Activated CD4-positive, CD25-positive, alpha-beta regulatory T cell treated with anti-CD3 and anti-CD28 coated beads, Interleukin-2, amount 50 U/mL, for 16 hours (primary cell): ENCODE measurements around the gene FAM177A1.
"Not testable (repeated sequence)": the region's sequence is repeated elsewhere in the genome, so short reads cannot be mapped to it uniquely, and the experiment has no call there.

Experiments used
- DNase-seq: peaks from one replicate; pipeline ENCODE4 v3.0.0-alpha.2; 2020; ENCODE audit warnings: low read depth, low spot score

Gene FAM177A1, protein sequence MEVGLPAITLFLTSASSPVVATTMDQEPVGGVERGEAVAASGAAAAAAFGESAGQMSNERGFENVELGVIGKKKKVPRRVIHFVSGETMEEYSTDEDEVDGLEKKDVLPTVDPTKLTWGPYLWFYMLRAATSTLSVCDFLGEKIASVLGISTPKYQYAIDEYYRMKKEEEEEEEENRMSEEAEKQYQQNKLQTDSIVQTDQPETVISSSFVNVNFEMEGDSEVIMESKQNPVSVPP

DNA sequence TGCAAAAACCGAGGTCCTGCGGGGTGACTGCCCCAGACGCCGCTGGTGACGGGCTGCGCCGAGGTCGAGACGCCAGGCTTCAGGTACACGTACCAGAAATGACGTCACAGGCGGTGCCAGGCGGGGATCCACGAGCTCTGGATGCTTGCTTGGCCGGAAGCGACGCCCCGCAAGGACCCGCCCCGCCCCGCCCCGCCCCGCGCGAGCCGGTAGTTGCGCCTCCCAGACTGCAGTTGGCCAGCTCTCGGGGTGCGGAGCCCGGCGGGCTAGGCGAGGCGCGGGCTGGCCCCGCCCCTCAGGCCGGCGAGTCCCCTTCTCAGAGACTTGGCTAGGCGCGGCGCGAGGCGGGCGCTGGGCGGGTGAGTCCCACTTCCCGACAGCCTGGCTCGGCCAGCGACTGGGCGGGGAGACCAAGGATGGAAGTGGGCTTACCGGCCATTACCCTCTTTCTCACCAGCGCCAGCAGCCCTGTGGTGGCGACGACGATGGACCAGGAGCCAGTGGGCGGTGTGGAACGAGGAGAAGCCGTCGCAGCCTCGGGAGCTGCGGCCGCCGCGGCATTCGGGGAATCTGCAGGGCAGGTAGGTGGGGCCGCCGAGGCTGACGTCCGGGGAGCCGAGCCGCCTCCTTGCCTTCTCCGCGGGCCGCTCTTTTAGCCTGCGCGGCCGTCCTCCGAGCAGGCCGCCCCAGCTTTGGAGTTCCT lies at the start of gene FAM177A1:
FAM177A1 (plus strand) TSS at position 225 of the 703 bp plus-strand sequence; CDS start at position 417, 192 bp downstream.
- peak; percentile 96 for DNase-seq

DNA sequence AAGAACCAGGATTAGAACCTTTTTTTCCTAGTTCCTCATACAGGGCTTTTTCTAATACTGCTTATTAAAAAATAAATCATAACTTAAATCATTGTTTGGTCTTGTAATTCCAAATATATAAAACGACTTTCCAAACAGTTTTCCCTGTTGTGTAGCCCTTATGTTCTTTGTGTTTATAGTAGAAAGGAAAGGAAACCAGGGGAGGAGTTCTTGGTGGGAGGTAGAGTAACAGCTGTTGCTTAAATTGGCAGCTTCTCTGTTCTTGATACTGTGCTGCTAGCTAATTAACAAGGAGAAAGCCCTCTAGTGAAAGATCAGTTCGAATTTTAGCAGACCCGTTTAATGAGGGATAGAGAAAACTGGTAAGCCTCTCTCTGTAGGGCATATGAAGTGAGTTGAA lies 48.3 kb upstream of the FAM177A1 start:
- no peak for DNase-seq

DNA sequence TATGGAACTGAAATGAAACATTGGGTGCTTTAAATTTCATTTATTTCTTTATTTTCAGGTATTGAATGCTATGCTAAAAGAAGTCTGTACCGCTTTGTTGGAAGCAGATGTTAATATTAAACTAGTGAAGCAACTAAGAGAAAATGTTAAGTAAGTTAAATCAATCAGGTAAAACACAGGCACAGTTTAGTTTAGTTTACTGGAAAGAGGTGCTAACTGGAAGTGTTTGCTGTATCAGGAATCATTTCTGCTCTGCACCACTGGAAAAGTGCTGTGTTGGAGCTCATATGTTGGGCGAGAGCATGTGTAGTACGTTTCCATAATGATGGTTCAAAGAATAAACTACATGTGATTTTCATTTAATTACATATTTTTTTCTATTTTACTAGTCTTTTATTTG lies 46.6 kb upstream of the FAM177A1 start:
- DNase-seq, result no peak

DNA sequence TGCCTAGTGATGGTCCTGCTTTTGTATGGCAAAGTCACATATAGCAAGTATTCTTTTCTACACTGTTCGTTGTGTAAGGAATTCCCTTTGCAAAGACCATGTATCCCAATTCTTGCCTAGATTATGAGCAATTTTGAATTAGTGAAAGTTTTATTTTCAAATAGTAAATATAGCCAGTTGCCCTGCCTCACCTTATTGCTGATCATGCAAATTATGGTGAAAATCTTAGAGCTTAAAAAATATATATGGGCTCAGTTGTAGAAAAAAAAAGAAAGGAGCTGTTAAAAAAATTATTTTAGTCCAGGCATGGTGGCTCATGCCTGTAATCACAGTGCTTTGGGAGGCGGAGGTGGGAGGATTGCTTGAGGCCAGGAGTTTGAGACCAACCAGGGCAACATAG lies 44.5 kb upstream of the FAM177A1 start:
- DNase-seq, result no peak

DNA sequence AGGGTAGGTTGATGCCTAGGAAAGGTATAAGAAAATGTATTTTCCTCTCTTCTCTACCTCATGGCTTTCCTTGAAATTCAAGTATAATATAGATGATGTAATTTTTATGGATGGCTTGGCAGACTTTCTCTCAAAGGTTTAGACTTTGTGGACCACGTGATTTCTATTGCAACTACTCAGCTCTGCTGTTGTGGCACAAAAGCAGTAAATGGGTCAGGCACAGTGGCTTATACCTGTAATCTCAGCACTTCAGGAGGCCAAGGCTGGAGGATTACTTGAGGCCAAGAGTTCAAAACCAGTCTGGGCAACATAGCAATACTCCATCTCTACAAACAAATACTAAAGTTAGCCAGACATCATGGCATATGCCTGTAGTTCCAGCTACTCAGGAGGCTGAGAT lies 41.2 kb upstream of the FAM177A1 start:
- DNase-seq, result no peak

DNA sequence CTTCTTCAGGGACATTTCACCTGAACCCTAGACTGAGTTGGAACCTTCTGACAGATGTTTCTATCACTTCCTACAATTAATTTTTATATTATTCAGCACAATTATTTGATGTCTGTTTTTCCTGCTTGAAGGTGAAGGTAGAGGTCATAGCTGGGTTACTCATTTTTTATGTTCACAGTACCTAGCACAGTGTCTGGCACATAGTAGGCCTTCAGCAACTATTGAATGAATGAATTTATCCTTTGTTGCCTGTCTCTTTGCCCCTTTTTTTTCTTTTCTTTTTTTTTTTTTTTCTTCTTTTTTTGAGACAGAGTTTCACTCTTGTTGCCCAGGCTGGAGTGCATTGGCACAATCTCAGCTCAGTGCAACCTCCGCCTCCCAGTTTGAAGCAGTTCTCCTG lies 29.5 kb upstream of the FAM177A1 start:
- DNase-seq, result no peak

DNA sequence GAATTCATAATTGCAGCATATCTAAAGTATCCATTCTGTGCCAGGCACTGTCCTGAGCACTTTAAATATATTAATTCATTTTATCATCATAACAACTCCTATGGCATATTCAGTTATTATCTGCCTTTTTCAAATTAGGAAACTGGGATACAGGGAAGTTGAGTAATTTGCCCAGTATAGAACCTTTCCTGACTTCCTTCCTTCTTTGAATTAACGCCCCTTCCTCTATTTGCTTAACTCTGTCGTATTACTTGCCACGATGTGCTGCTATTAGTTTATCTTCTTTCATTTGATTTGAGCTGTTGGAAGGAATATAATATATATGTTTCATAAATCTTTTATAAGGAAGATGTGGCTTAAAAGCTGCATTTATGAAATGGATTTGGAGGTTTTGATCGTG lies 25.4 kb upstream of the FAM177A1 start:
- no peak for DNase-seq

DNA sequence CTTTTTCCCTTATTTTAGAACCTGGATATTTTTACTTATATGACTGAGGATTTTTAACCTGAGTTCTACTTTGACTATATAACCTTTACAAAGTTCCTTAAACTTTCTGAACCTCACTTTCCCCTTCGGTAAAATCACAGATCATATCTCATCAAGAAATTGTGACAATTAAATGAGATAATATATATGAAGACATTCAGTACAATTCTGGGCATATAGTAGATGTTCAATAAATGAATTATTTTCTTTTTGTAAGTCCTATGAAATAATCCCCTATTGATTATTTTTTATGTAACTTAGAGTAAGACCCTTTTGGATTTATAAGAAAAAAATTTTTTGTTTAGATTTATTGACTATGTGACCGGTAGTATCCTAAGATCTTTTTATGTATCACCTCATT lies 17.6 kb upstream of the FAM177A1 start:
- DNase-seq, result no peak

DNA sequence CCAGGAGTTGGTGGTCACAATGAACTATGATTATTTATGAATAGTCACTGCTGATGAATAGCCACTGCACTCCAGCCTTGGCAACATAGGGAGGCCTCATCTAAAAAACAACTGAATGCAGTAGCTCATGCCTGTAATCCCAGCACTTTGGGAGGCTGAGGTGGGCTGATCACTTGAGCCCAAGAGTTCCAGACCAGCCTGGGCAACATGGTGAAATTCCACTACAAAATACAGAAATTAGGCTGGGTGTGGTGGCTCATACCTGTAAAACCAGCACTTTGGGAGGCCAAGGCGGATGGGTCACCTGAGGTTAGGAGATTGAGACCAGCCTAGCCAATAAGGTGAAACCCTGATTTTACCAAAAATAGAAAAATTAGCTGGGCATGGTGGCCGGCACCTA lies 13.5 kb upstream of the FAM177A1 start:
- no peak for DNase-seq

DNA sequence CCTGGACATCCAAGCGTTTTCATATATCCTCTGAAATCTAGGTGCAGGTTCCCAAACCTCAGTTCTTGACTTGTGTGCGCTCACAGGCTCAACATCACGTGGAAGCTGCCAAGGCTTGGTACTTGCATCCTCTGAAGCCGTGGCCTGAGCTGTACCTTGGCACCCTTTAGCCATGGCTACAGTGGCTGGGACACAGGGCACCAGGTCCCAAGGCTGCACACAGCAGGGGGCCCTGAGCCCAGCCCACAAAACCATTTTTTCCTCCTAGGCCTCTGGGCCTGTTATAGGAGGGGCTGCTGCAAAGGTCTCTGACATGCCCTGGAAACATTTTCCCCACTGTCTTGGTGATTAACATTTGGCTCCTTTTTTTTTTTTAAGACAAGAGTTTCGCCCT lies 11.6 kb upstream of the FAM177A1 start:
- no peak for DNase-seq

DNA sequence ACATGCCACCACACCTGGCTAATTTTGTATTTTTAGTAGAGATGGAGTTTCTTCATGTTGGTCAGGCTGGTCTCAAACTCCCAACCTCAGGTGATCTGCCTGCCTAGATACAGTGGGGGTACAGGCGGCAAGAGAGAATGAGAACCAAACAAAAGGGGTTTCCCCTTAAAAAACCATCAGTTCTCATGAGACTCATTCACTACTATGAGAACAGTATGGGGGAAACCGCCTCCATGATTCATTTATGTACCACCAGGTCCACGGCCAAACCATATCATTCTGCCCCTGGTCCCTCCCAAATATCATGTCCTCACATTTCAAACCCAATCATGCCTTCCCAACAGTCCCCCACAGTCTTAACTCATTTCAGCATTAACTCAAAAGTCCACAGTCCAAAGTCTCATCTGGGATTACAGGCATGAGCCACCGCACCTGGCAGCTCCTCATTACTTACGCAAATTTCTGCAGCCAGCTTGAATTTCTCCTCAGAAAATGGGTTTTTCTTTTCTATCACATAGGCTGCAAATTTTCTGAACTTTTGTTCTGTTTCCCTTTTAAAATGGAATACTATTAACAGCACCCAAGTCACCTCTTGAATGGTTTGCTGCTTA lies 11.0 kb upstream of the FAM177A1 start:
- DNase-seq, result not testable (repeated sequence)

DNA sequence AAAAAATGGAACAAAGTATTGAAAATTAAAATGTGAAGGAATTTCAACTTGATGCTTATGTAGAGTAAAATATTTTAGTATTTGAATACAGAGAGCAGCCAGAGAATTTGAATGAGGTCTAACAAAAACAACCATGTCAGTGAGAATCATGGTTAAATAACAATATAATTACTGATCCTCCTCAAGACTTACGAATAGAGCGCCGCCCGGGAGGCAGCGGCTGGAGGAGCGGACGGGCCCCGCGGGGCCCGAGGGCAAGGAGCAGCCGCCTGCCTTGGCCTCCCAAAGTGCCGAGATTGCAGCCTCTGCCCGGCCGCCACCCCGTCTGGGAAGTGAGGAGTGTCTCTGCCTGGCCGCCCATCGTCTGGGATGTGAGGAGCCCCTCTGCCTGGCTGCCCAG lies 7.8 kb upstream of the FAM177A1 start:
- not testable (repeated sequence) for DNase-seq

DNA sequence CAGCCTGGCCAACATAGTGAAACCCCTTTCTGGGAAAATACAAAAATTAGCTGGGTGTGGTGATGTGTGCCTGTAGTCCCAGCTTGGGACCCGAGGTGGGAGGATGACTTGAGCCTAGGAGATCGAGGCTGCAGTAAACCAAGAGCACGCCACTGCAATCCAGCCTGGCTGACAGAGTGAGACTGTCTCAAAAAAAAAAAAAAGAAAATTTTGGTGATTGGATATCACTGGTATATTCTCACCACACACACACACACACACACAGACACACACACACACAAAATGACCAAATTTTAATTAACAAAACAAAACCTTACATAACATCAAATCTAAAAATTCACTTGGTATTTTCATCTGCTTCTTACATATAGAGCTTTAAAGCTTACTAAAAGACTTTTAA lies 3.4 kb upstream of the FAM177A1 start:
- DNase-seq, result no peak

DNA sequence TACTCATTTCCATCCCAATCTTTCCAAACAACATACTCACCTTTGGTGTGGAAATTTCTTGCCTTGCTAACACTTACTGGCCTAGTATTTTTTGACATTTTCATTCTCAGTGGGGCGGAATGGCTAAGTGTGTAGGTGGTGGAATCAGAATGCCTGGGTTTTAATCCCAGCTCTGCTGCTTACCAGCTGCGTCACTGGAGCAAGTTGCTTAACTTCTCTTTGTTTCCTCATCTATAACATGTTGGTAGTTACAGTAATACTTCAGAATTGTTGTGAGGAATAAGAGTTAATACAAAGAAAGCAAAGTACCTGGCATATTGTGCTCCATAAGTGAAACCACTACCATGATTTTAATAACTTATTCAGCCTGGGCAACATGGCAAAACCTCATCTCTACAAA lies 3.0 kb upstream of the FAM177A1 start:
- DNase-seq, result no peak

DNA sequence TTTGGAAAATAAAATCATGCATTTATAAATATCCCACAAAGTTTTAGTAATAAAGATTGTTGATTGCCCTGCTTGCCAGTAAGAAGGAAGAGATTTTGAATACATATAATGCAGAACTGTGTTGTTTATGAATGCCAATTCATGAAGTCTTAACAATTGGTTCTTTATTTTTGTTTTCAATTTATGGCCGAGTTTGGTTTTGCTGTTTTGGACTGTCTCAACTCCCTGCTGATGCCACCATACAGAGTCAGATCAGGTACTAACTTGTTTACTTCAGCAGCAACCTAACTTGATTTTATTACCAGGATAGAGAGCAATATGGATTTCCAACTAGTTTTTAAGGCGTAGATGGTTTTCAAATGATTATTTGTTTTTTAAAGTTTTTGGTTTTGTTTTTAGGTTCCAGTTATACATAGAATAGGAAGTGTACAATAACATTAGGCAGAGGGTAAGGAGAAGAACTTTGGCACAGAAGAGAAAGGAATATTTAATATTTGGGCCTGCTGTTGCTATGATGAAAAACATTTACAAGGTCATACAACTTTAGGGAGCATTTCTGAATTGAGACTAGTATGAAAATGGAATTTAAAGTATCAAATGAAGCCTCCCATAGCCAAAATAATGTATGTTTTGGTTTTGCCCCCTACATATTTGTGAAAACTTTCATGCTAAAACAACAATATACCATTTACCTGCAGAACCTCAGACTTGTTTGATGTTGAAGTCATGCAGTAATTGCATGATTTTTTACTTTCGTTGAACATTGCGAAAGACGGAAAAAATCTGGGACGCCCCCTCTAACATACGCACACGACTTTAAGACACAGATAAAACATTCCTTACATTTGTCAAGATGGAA lies 904 bp upstream of the FAM177A1 start:
- no peak for DNase-seq

DNA sequence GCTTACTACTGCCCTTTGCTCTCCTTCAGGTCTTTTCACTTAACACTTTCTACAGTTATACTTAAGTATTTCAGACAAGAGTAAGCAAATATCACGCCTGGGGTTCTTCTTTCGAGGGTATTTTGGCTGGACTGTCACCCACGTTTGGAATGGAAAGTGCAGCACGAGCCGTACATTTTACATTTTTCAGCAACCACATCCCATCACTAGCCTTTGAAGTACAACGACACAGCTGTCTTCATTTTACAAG lies 349 bp upstream of the FAM177A1 start:
- DNase-seq, result no peak

DNA sequence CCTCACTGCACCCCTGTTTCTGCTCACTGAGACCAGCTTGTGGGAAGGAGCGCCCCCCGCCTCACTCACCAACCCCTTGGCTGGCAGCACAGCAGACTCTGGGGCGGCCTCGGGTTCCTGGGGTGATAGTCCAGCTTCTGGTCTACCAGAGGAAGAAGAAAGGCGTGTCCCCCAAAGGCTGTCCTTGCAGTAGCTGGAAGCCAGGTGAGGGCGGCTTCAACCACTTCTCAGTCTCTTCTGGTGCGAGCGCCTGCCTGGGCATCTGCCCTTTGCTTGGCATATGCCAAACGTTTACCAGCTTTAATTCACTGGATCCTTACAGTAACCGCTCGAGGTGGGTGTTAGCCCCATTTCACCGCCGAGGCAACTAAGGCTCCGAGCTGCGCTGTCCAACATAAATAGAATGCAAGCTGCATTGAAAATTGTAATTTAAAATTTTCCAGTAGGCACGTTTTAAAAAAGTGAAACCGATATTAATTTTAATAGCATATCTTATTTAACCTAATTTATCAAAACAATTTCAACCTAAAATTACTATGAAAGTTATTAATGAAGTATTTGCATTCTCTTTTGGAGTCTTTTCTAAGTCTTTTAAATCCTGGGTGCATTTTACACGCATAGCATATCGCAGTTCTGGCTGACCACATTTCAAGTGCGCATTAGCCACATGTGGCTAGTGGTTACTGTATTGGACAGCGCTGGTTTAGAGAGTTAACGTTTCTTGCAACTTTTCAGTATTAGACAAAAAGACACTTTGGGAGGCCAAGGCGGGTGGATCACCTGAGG lies 872 bp downstream of the FAM177A1 start:
- DNase-seq, result peak; percentile 1

DNA sequence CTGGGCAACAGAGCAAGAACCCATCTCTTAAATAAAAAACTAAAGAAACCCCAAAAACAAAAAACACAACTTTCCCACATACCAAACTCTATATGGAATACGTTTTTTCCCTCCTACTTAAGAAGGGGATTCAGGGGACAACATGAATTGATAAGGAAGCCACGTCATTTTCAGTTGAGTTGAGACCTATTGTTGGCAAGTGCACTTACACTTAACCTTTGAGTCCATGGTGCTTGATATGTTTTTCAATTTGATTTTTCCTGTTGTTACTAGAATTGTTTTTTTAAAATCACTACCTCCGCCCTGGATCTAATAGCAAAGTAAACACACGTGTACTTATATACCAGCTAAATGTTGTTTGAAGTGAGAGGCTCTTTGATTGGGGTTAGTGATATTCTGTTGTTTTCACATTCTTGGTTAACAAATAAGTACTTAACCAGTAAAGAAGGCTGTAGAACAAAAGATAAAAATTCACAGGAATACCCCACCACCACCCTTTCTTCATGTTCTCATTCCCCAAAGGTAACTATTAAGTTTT lies 2.0 kb downstream of the FAM177A1 start:
- no peak for DNase-seq

DNA sequence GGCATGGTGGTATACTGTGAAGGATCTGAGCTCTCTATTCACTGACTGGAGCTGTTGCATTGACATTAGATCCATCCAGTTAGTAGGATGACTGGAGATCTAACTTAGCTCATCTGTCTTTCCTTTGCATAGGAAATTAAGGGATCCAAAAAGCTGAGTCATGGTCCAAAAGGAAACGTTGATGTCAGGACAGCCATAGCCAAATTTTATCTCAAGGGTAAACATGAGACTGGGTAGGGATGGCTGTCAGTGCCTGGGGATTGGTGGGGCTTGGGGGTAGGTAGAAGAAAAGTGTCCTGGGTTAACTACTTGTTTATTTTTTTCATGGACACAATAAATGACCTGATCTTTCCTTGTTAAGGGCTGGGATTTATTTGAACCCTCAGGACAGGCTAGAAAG lies 4.6 kb downstream of the FAM177A1 start:
- no peak for DNase-seq

DNA sequence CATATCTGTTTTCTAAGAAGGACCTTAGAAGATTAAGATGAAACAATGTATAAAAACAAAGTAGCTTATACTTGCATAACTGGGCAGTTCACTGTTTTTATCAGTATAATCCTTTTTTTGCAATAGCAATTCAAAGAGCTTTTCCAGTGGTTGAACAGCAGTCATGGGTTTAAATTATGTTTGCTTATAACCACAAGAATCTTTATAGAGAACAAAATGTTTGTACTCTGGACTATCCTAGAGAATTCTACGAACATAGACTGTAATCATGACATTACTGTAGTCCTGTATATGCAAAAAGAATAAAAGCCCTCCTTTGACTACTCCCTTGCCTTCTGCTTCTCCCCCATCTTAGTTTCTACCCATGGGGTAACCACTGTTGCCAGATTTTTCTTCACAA lies 5.7 kb downstream of the FAM177A1 start:
- DNase-seq, result no peak

DNA sequence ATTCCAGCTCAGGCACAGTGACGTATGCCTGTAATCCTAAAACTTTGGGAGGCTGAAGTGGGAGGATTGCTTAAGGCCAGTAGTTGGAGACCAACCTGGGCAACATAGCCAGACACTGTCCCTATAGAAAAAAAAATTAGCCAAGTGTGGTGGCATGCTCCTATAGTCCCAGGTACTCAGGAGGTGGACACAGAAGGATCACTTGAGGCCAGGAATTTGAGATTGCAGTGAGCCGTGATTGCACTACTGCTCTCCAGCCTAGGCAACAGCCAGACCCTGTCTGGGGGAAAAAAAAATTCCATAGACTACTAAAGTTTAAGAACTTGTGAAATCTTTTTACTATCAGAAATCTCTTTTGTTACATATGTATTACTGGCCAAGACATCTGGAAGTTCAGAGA lies 6.6 kb downstream of the FAM177A1 start:
- no peak for DNase-seq
